CD4-positive, CD25-positive, alpha-beta regulatory T cell (primary cell): Measurements from ENCODE around the gene RCSD1. TPM values are rescaled to one million over a fixed set of nuclear protein-coding genes. Genes with fewer than 3 reads are reported as not detected.

Source experiments
- ATAC-seq, 2 donors: fragments of 150-1000 bp; cut with Tn5 transposase; one replicate each; pipeline ENCODE4 v1.10.0; 2021; ENCODE audit warnings: low read depth in 2 of 2, moderate number of reproducible peaks in 2 of 2, moderate library complexity in 1 of 2
- DNase-seq, 3 donors: peaks; one replicate each; pipeline versions ENCODE4 v3.0.0 to v3.0.0-alpha.2; 2012 to 2022; ENCODE audit warnings: mixed read lengths in 1 of 3
- H3K27ac ChIP-seq: one replicate; pipeline ENCODE4 v1.7.0; 2013; ENCODE audit warnings: mild to moderate bottlenecking, low read length; ENCODE audit not compliant: insufficient read depth, poor library complexity, severe bottlenecking
- H3K27me3 ChIP-seq: one replicate; pipeline ENCODE4 v1.7.0; 2013; ENCODE audit warnings: low read length; ENCODE audit not compliant: control insufficient read depth, insufficient read depth
- H3K36me3 ChIP-seq: one replicate; pipeline ENCODE4 v1.7.0; 2013; ENCODE audit warnings: mild to moderate bottlenecking, low read length, moderate library complexity; ENCODE audit not compliant: control insufficient read depth, insufficient read depth
- H3K4me1 ChIP-seq: 2 replicates; pipeline ENCODE4 v1.7.0; 2013; ENCODE audit warnings: mild to moderate bottlenecking, low read length; ENCODE audit not compliant: insufficient read depth, control insufficient read depth, poor library complexity, severe bottlenecking
- H3K4me3 ChIP-seq: one replicate; pipeline ENCODE4 v1.7.0; 2013; ENCODE audit warnings: low read depth, mild to moderate bottlenecking, low read length, moderate library complexity
- H3K9me3 ChIP-seq, 2 experiments: 1 replicate in 1 of 2; 2 replicates in 1 of 2; pipeline ENCODE4 v1.7.0; 2013; ENCODE audit warnings: low read length in 2 of 2, mild to moderate bottlenecking in 1 of 2, moderate library complexity in 1 of 2; ENCODE audit not compliant: control insufficient read depth in 2 of 2
- H3K27ac Mint-ChIP-seq, 3 donors: one replicate each; pipeline ENCODE4 v1.8.0; 2020 to 2022; ENCODE audit warnings: mild to moderate bottlenecking in 3 of 3, mixed read lengths in 3 of 3, moderate library complexity in 2 of 3
- H3K27me3 Mint-ChIP-seq: one replicate; pipeline ENCODE4 v1.8.0; 2022; ENCODE audit warnings: mild to moderate bottlenecking, mixed read lengths
- H3K36me3 Mint-ChIP-seq: one replicate; pipeline ENCODE4 v1.8.0; 2020; ENCODE audit warnings: mixed read lengths
- H3K4me1 Mint-ChIP-seq, 4 donors: one replicate each; pipeline ENCODE4 v1.8.0; 2020 to 2022; ENCODE audit warnings: mixed read lengths in 4 of 4, mild to moderate bottlenecking in 1 of 4
- H3K4me3 Mint-ChIP-seq, 4 donors: one replicate each; pipeline ENCODE4 v1.8.0; 2020 to 2022; ENCODE audit warnings: mild to moderate bottlenecking in 4 of 4, mixed read lengths in 4 of 4, moderate library complexity in 3 of 4
- H3K9me3 Mint-ChIP-seq, 7 donors: one replicate each; pipeline ENCODE4 v1.8.0; 2020 to 2022; ENCODE audit warnings: mixed read lengths in 7 of 7, mild to moderate bottlenecking in 3 of 7, moderate library complexity in 2 of 7
- polyA plus RNA-seq, 4 donors: library from polyadenylated mRNA; unstranded; fragments of 300-500 nt; fragmentation: Illumina TruSeq; gene quantifications; one replicate each; pipeline ENCODE4 v1.2.3, GENCODE V29; 2021
- total RNA-seq: library from RNA; stranded (reverse); gene quantifications from one replicate; pipeline ENCODE4 v1.2.3, GENCODE V29; 2022

RCSD1 gene
- total and polyA plus RNA-seq, 5 donors from 2014 or later = 174 to 251 (median 226) TPM

DNA sequence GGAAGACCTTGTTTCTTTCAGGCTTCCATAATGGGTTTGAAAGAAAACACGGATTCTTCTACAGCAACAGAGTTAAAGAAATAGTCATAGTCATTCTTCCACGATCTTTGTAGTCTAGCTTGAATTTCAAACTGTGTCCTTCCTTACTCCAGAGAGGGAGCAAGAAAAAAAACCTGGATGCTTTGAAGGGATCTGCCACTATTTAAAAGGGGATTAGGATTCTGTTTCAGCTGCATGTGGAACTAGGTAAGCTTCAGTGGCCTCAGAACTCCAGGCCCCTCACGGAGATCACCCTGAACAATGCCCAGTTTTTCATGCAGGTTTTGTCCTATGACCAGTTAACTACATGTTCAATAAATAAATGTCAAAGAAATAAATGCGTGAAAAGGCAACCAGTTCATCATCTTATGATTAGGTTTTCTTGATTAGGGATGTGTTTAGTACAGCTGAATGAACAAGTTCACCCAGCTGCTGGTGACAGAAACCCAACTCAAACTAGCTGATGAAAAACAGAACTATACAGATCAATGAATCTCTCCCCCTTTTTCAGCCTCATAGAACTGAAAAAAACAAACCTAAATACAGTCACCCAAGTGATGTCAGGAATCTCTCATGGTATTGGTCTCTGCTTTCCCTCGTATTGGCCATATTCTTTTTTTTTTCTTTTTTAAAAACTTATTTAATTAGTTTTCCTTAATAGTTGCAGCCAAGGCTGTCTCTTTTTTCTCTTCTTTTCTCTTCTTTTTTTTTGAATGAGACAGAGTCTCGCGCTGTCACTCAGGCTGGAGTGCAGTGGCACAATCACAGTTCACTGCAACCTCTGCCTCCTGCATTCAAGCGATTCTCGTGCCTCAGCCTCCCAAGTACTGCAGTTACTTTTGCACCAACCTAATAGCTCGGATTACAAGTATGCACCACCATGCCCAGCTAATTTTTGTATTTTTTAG is 77.2 kb downstream of the RCSD1 start:
- no peaks in the 10 kb centered on the region for H3K9me3 Mint-ChIP-seq
- H3K27me3 Mint-ChIP-seq = no peaks in the 10 kb centered on the region
- H3K4me3 Mint-ChIP-seq = no peak overlapping the region
- Histone ChIP-seq H3K4me1 (no peaks in the 10 kb centered on the region), H3K27ac (peak overlapping the region; percentile 39), H3K27me3 (no peaks in the 10 kb centered on the region), H3K9me3 (no peaks in the 10 kb centered on the region), H3K4me3 (no peak overlapping the region), H3K36me3 (peaks cover 43% of the 10 kb centered on the region)
- H3K27ac Mint-ChIP-seq = peak overlapping the region in 2 of 3 donors; percentile 31 to 37
- H3K4me1 Mint-ChIP-seq = peaks cover 22 to 25% (median 25%) of the 10 kb centered on the region in 4 donors
- H3K36me3 Mint-ChIP-seq = peaks cover 30% of the 10 kb centered on the region
- DNase-seq (no peak), ATAC-seq (no peak)

DNA sequence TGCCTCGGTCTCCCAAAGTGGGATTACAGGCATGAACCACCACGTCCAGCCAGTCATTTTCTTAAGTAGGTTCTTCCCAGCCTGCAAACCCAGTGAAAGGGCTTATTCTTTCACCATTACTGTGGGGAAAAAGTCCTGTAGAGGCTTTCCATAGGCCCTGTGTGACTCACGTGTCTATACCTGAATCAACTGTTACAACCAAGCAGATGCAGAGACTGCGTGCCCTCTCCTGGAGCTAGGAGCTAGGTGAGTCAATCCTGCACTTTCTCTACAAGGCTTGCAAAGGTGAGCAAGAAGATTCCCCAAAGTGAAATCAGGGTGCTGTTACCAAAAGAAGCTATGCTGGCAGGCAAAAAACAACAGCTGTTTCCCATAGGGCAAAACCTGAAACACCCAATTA is 77.9 kb downstream of the RCSD1 start:
- Histone ChIP-seq H3K27me3 (no peaks in the 10 kb centered on the region), H3K4me1 (no peaks in the 10 kb centered on the region), H3K36me3 (peaks cover 37% of the 10 kb centered on the region), H3K9me3 (no peaks in the 10 kb centered on the region), H3K27ac (no peak overlapping the region), H3K4me3 (no peak overlapping the region)
- Mint-ChIP-seq H3K27me3 (peaks cover 2% of the 10 kb centered on the region), H3K4me1 (peaks cover 20 to 26% (median 23%) of the 10 kb centered on the region in 4 donors), H3K36me3 (peaks cover 28% of the 10 kb centered on the region), H3K4me3 (no peak overlapping the region), H3K27ac (peak overlapping the region in 2 of 3 donors; percentile 31 to 70), H3K9me3 (no peaks in the 10 kb centered on the region)
- DNase-seq = no peak
- ATAC-seq = no peak

DNA sequence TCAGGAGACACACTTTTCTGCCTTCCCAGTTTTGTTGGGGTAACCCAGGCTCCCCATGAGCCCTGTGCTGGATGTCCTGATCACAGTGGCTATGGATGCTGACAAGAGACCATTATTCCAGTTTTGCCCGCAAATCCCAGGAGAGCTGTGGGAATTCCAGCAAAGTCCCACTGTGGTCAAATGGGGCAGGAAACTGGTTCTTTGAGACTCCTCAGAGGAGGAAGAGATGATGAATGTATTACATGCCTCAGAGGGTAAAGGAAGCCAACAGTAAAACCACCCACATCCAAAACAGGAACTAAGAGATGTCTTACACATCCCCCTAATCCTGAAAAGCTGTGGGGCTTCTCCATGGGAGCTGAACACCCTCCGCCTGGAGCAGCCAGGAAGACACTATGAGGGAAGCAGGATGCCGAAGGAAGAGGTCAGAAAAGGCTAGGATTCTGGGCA is 78.9 kb downstream of the RCSD1 start:
- no peak for DNase-seq
- no peaks in the 10 kb centered on the region for H3K9me3 ChIP-seq
- peaks cover 10% of the 10 kb centered on the region for H3K27me3 Mint-ChIP-seq
- H3K27ac Mint-ChIP-seq = peak overlapping the region; percentile 66 to 74 (median 70)
- peaks cover 5% of the 10 kb centered on the region for H3K4me1 ChIP-seq
- H3K36me3 Mint-ChIP-seq = peaks cover 18% of the 10 kb centered on the region
- H3K4me3 ChIP-seq = no peak overlapping the region
- H3K27me3 ChIP-seq = no peaks in the 10 kb centered on the region
- H3K4me1 Mint-ChIP-seq = peaks cover 20 to 28% (median 23%) of the 10 kb centered on the region in 4 donors
- H3K36me3 ChIP-seq = peaks cover 26% of the 10 kb centered on the region
- H3K27ac ChIP-seq = peak overlapping the region; percentile 28
- H3K4me3 Mint-ChIP-seq = peak overlapping the region in 1 of 4 donors; percentile 84
- peaks cover 0 to 2% (median 0%) of the 10 kb centered on the region in 7 donors for H3K9me3 Mint-ChIP-seq
- ATAC-seq = peak in 1 of 2 donors; percentile 31

DNA sequence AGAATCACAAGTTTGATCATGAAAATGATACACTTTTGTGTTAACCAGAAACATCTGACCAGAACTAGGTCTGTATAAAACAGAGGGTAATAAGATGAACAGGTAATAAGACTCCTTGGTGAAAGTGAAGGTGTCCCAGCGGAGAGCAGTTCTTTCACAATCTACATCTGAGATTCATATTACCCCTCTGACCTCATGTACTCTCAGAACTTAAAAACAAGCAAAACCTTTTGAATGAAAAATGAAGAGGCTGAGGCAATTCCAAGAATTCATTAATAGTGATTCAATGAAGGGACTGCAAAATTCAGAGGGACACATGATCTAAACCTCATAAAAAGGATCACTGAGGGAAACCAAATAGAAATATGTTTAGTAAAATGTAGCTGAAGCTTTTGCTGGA is 80.8 kb downstream of the RCSD1 start:
- peak overlapping the region in 2 of 4 donors; percentile 34 to 86 for H3K4me3 Mint-ChIP-seq
- H3K4me3 ChIP-seq = no peak overlapping the region
- peak overlapping the region in 1 of 3 donors; percentile 34 for H3K27ac Mint-ChIP-seq
- DNase-seq = no peak
- H3K27me3 Mint-ChIP-seq = peaks cover 26% of the 10 kb centered on the region
- no peaks in the 10 kb centered on the region for H3K27me3 ChIP-seq
- H3K9me3 ChIP-seq = no peaks in the 10 kb centered on the region
- H3K4me1 Mint-ChIP-seq = peaks cover 22 to 43% (median 30%) of the 10 kb centered on the region in 4 donors
- ATAC-seq = no peak
- H3K36me3 ChIP-seq = peaks cover 8% of the 10 kb centered on the region
- peaks cover 0 to 3% (median 0%) of the 10 kb centered on the region in 7 donors for H3K9me3 Mint-ChIP-seq
- peaks cover 10% of the 10 kb centered on the region for H3K36me3 Mint-ChIP-seq
- no peak overlapping the region for H3K27ac ChIP-seq
- H3K4me1 ChIP-seq = peaks cover 18% of the 10 kb centered on the region

DNA sequence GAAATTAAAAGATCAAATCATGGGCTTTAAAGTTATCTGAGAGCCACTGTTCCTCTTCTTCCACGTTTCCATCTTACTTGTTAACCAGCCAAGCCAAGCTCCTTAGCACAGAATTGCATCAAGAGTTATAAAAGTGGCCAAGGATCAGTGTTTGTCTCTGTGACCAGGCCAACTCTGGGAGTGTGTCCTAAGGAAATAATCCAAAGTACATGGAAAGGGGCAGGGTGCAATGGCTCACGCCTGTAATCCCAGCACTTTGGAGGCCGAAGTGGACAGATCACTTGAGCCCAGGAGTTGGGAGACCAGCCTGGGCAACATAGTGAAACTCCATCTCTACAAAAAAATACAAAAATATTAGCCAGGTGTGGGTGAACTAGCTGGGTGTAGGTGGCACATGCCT is 81.8 kb downstream of the RCSD1 start:
- no peak overlapping the region for H3K4me3 ChIP-seq
- H3K36me3 ChIP-seq = no peaks in the 10 kb centered on the region
- H3K27me3 ChIP-seq = no peaks in the 10 kb centered on the region
- DNase-seq (no peak), ATAC-seq (no peak)
- peaks cover 0 to 3% (median 0%) of the 10 kb centered on the region in 7 donors for H3K9me3 Mint-ChIP-seq
- H3K4me1 ChIP-seq = peaks cover 23% of the 10 kb centered on the region
- H3K27ac Mint-ChIP-seq = peak overlapping the region in 1 of 3 donors; percentile 33
- H3K27ac ChIP-seq = no peak overlapping the region
- peaks cover 22 to 45% (median 32%) of the 10 kb centered on the region in 4 donors for H3K4me1 Mint-ChIP-seq
- no peaks in the 10 kb centered on the region for H3K9me3 ChIP-seq
- H3K27me3 Mint-ChIP-seq = peaks cover 26% of the 10 kb centered on the region
- peaks cover 9% of the 10 kb centered on the region for H3K36me3 Mint-ChIP-seq
- peak overlapping the region in 1 of 4 donors; percentile 86 for H3K4me3 Mint-ChIP-seq

DNA sequence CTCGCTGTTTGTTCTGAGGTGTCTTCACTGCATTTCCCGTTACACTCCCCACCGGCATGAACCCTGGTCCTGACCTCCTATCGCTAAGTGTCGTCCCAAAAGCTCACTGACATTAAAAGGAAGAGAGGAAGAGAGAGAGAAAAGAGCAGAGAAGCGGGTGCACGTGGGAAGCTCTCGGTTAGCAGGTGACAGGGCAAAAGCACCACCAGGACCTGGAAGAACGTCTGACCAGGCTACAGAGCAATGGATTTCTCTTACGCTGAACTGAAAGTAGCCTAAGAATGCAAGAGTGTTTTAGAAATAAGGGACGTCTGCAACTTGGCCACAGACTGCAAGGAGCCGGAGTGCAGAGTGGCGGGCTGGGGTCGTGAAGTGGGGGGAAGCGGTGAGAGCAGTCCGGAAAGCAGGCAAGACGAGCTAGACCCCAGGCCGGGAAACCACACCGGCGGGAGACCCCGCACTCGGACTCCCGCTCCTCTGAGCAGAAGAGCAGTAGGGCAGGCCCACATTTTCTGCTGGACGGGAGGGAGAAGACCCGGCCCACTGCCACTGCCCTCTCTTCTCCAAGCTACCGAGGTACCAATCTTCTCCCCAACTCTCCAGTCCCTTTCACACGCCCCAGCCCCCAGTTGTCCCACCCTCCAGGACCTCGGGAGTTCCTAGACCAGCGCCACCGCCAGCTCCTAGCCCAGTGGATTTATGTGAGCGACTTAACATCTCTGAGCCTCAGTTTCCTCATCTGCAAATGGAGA is 83.5 kb downstream of the RCSD1 start:
- Histone ChIP-seq H3K27ac (peak overlapping the region; percentile 52), H3K9me3 (no peaks in the 10 kb centered on the region), H3K4me1 (peaks cover 26% of the 10 kb centered on the region), H3K4me3 (peak overlapping the region; percentile 85), H3K36me3 (no peaks in the 10 kb centered on the region), H3K27me3 (no peaks in the 10 kb centered on the region)
- H3K27ac Mint-ChIP-seq = peak overlapping the region; percentile 82 to 98 (median 94)
- DNase-seq (peak in 1 of 3 donors; percentile 18), ATAC-seq (no peak)
- H3K9me3 Mint-ChIP-seq = peaks cover 0 to 3% (median 0%) of the 10 kb centered on the region in 7 donors
- peaks cover 20 to 44% (median 32%) of the 10 kb centered on the region in 4 donors for H3K4me1 Mint-ChIP-seq
- peaks cover 26% of the 10 kb centered on the region for H3K27me3 Mint-ChIP-seq
- peak overlapping the region; percentile 86 to 98 (median 90) for H3K4me3 Mint-ChIP-seq
- H3K36me3 Mint-ChIP-seq = peaks cover 6% of the 10 kb centered on the region

DNA sequence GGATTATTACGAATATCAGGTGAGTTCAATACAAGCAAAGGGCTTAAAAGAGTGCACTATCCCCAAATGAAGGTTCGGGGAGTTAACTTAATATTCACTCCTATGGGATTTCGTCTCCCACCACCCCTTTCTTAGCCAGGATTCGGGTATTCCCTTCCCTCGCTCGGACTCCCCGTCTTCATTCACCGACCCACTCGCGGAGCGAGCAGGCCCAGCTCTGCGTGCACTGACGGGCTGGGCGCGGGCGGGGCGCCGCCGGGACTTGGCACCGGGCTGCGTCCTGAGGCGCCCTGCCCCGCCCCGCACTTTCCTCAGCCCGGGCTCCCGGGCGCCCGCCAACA is 84.0 kb downstream of the RCSD1 start:
- no peak for DNase-seq
- peaks cover 16 to 40% (median 31%) of the 10 kb centered on the region in 4 donors for H3K4me1 Mint-ChIP-seq
- peak overlapping the region; percentile 85 for H3K4me3 ChIP-seq
- H3K27ac Mint-ChIP-seq = peak overlapping the region; percentile 80 to 100 (median 94)
- H3K27ac ChIP-seq = peak overlapping the region; percentile 60
- peaks cover 6% of the 10 kb centered on the region for H3K36me3 Mint-ChIP-seq
- H3K9me3 Mint-ChIP-seq = peaks cover 0 to 3% (median 0%) of the 10 kb centered on the region in 7 donors
- peak overlapping the region; percentile 86 to 98 (median 90) for H3K4me3 Mint-ChIP-seq
- peak; percentile 56 to 57 for ATAC-seq
- H3K27me3 Mint-ChIP-seq = peaks cover 26% of the 10 kb centered on the region
- H3K27me3 ChIP-seq = no peaks in the 10 kb centered on the region
- H3K36me3 ChIP-seq = no peaks in the 10 kb centered on the region
- peaks cover 26% of the 10 kb centered on the region for H3K4me1 ChIP-seq
- no peaks in the 10 kb centered on the region for H3K9me3 ChIP-seq
